Measurements from ENCODE around the gene CCDC157.
A peak's percentile ranks its signal among the peaks of the same experiment; 100 is the strongest.

CCDC157 gene

DNA sequence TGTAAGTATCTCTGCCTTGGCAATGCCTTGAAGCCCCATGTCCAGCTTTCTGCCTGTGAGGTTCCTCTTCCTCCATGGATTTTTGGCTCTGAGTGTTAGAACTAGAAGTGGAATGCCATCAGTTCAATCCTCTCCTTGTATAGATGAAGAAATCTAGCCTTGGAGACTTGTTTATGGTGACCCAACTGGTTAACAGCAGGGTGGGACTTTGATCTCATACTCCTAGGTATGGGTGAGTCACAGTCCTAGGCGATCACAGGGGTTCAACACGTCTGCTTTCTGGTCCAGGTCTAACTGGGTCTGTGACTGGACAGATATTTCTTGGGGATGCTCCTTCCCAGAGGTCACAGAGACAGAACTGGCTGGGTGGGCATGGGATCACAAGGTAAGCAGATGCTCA lies 59.6 kb downstream of the CCDC157 start:
- no peak for DNase-seq

DNA sequence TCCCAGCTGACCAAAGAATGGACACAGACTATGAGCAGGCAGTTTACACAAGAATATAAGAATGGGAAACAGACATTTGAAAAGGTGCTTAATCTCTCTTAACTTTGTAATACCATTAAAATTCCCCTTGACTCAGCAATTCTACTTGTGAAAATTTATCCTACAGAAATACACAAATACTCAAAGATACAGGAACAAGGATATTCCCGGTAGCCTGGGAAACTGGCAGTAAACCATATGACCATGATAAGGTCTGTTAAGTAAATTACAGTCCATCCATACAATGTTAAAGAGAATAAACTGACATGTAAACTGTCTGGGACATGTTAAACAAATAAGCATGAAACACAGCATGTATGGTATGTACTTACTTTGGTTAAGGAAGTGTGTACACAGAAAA lies 60.0 kb downstream of the CCDC157 start:
- no peak for DNase-seq

DNA sequence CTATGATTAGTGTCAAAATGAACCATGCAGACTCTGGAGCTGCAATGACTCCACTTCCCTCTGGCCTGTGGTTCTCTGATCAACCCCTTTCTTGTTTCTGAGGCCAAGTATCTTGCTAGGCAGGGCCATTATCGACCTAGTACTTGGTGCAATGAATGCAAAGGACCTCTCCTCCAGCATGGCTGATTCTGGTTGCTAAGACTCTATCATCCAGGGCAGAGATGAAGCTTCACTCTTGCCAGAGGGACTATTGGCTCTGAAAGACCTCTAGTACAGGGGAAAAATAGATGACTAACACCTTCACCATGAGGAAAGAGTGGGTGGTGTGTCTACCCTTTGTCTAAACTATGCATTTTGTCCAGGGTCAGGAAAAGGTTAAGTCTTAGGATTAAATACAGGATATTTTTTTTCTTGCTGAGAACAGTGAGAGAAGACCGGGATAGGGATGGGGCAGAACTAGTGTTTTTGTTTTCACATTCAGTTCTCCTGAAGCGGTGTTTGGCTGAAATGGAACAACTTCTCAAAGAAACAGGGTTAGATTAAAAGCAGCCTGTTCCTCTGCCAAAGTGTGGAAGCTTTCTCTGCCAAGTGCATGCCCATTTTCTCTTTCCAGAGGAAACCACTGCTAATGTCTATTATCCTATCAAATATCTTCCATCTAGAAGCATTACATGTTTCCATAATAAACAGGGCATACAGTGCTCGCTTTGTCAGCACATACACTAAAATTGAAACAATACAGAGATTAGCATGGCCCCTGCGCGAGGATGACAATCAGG lies 63.7 kb downstream of the CCDC157 start:
- no peak for DNase-seq

DNA sequence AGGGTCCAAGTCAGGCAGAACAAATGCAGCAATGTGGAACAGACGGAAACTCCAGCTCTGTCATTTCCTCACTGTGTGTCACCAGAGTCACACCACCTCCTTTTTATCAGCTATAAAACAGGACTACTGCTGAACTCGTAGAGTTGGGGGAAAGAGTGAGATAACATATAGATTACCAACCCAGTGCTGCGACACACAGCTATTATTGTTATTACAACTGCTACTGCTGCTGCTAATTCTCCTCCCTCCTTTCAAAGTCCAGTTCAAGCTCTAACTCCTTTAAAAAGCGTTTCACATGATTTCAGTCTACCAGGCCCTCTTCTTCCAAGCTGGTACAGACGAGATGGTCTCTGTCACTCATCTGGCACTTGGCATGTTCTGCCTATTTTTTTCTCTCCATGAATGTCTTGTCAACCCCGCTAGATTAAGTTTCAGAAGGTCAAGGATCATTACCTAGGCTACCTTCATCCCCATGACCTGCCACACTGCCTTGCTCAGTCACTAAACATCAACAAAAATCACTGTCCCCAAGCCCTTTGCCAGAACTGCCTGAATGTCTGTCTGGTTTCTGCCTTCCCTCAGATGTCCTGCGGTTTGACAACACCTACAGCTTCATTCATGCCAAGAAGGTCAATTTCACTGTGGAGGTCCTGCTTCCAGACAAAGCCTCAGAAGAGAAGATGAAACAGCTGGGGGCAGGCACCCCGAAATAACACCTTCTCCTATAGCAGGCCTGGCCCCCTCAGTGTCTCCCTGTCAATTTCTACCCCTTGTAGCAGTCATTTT lies 65.1 kb downstream of the CCDC157 start:
- peak; percentile 90 for DNase-seq

DNA sequence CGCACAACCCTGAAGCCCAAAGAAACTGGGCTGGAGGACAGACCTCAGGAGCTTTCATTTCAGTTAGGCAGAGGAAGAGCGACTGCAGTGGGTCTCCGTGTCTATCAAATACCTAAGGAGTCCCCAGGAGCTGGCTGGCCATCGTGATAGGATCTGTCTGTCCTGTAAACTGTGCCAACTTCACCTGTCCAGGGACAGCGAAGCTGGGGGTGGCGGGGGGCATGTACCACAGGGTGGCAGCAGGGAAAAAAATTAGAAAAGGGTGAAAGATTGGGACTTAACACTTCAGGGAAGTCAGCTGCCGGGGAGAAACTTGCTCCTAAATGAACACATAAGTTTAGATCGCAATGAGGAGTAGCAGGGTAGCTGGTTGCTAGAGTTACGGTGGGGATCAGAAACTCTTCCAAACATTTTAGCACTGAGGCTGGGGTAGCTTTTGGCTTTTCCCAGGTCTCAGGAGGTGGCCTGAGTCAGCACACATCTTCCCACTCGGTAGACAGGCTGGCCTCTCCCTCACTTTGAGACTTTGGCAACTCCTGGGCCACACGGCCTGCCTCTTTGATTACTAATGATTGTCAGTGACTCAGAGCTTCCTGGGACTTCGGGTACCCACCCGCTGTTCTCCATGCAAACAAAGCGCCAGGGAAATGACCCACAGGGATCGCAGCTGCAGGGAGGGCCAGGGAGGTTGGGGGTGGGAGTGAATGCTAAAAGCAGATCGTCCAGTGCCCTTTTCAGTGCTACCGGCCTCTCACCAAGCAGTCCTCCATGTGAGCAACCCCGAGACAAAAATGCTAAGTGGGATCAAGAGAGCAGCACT lies 65.9 kb downstream of the CCDC157 start:
- DNase-seq: peak; percentile 56

DNA sequence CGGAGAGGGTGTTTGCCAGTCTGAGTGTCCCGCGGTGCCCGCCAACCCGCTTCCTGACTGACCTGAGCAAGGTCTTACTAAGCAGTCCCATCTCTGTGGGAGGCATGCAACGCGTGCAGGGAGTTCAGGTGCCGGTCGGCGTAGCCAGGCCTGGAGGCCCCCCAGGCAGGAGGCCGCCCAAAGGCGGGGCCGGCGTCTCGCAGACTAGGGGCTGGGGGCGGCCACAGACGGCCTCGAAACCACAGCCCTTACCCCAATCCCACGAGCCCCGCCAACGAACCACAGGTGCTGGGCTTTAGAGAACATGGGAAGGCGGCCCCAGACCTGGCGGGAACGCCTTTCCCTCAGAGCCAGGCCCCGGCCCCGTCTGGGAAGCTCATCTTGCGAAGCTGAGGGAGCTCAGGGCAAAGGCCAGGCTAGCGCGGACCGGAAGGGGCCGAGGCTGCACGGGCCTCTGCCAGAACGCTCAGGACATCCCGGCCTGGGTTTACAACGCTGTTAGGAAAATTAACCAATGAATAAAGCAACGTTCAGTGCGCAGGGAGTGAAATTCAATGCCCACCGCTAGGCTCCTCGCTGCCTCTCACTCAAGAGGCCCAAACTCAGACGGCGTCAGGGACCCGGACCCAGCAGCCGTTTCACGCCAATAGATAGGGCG lies 66.6 kb downstream of the CCDC157 start:
- DNase-seq: peak; percentile 59

DNA sequence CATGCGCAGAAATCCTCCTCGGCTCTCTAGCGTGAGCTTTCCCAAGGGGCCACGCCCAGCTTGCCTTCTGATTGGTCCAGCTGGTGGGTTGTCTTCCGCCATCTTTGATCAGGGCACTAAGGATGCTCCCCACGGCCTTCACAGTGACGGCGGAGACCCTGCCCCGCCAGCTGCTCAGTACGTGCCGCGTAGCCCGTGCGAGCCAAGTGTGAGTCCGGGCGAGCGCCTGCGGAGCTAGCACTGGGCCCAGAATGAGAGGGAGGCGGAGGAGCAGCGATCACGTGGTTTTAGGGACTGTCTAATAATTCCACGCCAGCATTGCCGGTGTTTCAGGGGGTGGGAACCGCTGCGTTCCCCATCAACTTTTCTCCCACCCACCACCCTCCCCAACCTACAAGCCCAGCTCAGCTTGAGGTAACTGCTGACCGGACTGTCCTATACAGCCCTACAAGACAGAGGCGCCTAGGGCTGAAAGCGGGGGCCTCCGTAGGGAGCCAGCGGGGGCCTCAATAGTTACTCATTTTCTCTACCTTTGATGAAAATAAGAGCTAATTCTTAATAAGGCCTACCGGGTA lies 67.2 kb downstream of the CCDC157 start:
- DNase-seq: peak; percentile 99

DNA sequence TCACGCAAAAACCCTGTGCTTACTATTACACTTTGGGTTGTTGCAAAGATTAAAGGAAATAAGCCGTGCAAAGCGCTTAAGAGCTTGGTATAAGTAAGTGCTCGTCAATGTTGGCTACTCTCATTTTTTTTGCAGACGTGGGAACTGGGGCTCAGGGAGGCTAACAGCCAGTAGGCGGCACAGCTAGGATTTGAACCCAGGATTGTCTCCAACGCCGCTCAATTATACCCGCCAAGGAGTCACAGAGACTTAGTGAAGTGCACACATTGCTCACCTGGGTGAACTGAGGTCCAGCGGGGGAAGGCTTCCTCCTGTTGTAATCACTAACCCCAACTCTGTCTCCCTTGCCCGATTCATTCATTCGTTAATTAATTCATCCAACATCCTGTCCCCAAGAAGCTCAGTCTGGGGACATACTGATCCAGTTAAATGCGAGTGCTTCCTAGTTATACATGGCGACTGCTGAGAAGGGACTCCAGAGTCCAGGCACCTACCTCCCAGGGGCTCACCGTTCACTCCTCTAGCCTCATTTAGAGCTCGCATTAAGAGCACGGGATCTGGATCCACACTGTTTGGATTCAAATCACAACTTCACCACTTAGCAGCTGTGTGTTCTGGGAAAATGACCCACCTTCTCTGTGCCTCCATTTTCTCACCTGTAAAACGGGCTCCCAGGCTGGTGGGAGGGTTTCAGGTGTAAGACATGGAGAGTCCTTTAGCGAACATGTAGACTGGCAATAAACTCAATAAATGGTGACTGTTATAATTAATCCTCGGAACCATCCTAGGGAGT lies 67.9 kb downstream of the CCDC157 start:
- no peak for DNase-seq

DNA sequence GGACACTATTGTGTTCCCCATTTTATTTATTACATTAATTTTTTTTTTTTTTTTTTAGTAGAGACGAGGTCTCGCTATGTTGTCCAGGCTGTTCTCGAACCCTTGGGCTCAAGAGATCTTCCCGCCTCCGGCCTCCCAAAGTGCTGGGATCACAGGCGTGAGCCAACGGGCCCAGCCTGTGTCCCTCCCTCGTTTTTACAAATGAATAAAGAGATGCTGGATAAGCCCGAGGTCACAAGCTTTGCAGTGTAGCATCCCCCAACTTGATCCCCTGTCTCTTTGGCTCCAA lies 68.5 kb downstream of the CCDC157 start:
- no peak for DNase-seq

DNA sequence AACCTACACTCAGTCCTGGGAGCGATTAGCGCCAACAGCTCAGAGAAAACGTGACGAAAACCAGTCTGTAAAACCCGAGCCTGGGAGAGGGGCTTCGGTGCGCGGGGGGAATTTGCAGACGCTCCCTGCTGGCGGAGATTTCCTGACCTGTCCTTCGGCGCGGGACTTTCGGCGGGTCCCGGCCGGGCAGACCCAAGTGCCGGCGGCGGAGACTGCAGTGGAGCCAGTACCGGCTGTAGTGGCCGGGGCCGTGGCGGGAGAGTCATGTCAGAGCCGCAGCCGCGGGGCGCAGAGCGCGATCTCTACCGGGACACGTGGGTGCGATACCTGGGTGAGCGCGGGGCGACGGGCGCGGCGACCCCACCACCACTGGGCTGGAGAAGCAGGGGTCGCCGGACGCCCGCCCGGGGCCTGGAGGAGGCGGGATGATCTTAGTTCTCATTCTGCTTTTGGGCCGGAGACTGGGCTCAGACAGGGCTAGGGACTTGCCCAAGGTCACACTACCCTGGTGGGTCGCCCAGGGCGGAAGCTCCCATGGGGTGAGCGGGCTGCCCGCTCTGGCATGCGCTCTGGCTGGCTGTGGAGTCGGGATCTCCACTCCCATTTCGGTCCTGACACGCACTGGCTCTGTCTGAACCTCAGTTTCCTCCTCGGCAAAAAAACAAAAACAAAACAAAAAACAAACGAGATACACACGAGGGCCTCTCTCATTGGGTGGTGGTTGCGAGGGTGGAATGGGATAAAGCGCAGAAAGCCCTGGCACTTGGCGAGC lies 69.0 kb downstream of the CCDC157 start, which contains the start of gene MTFP1:
Gene MTFP1 (plus strand): TSS at position 153 of the 772 bp plus-strand sequence. CDS start 112 bp downstream, at position 265.
- DNase-seq: peak; percentile 83
